DMS53 (cell line): Measurements from ENCODE around the gene KRTAP12-4.
"Not testable (repeated sequence)": the region's sequence is repeated elsewhere in the genome, so short reads cannot be mapped to it uniquely, and the experiment has no call there.

Experiments used
- DNase-seq: peaks from one replicate; lab custom pipeline; 2025; lab: John Stamatoyannopoulos, UW

Gene KRTAP12-4

GRCh38 chr21:44611551-44611950 lies 42.9 kb downstream of the KRTAP12-4 start:
- no peak for DNase-seq

- not testable (repeated sequence) for DNase-seq
Observed at GRCh38 chr21:44610157-44610843, 44.2 kb downstream of the KRTAP12-4 start.

- DNase-seq, result no peak
Observed at GRCh38 chr21:44609193-44609592, 45.3 kb downstream of the KRTAP12-4 start.

- DNase-seq, result no peak
Observed at GRCh38 chr21:44606495-44606894, 48.0 kb downstream of the KRTAP12-4 start.
